Muscle of leg (tissue), 11 donors: ENCODE data around the gene SBNO2. TPM values are rescaled to one million over a fixed set of nuclear protein-coding genes. Genes with fewer than 3 reads are reported as not detected.

Experiments used
- DNase-seq: peaks from one replicate; pipeline ENCODE4 v3.0.0; 2013
- H3K27ac ChIP-seq: one replicate; pipeline ENCODE4 v1.5.1; 2013; ENCODE audit warnings: mild to moderate bottlenecking, low read length, control low read depth
- H3K27me3 ChIP-seq: one replicate; pipeline ENCODE4 v1.6.1; 2013; ENCODE audit warnings: low read length; ENCODE audit not compliant: control insufficient read depth, insufficient read depth
- H3K36me3 ChIP-seq: one replicate; pipeline ENCODE4 v1.6.1; 2013; ENCODE audit warnings: low read length; ENCODE audit not compliant: control insufficient read depth, insufficient read depth
- H3K4me1 ChIP-seq: one replicate; pipeline ENCODE4 v1.6.1; 2013; ENCODE audit warnings: low read length; ENCODE audit not compliant: control insufficient read depth, insufficient read depth
- H3K4me3 ChIP-seq: one replicate; pipeline ENCODE4 v1.5.1; 2013; ENCODE audit warnings: low read length, control low read depth
- H3K9me3 ChIP-seq: replicated peaks from 2 replicates; pipeline ENCODE4 v1.6.1; 2013; ENCODE audit warnings: low read depth, low read length; ENCODE audit not compliant: control insufficient read depth
- WGBS: methylation state at CpG from one replicate; pipeline ENCODE4 v1.1.5; 2013; ENCODE audit warnings: missing lambda C conversion rate; ENCODE audit not compliant: insufficient coverage; 5-methylcytosine and 5-hydroxymethylcytosine counted together
- polyA plus RNA-seq, 8 donors: library from polyadenylated mRNA; unstranded; fragments of 120-200 nt; gene quantifications; one replicate each; pipeline versions ENCODE4 v1.2.1 to v1.2.3, GENCODE V29; 2013; ENCODE audit warnings: inconsistent platforms in 1 of 8, low replicate concordance in 1 of 8; ENCODE audit not compliant: insufficient read length in 8 of 8, insufficient read depth in 1 of 8
- total RNA-seq: library from RNA; stranded (reverse); fragments of 120-200 nt; gene quantifications from one replicate; pipeline ENCODE4 v1.2.4, GENCODE V29; 2013

Gene SBNO2
- total and polyA plus RNA-seq, 9 donors, result 7.4 to 16.7 (median 12.2) TPM

DNA sequence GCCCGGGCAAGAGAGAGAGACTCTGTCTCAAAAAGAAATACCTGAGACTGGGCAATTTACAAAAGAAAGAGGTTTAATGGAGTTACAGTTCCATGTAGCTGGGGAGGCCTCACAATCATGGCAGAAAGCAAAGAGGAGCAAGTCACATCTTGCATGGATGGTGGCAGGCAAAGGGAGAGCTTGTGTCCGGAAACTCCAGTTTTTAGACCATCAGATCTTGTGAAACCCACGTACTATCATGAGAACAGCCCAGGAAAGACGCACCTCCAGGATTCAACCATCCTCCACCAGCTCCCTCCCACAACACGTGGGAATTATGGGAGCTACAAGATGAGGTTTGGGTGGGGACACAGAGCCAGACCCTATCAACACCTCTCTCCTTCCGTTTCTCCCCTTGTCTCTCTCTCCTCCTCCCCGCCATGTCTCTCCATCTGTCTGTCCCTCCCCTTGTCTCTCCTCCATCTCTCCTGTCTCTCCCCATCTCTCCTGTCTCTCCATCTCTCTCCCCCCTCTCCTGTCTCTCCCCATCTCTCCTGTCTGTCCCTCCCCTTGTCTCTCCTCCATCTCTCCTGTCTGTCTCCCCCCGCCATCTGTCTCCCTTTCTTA is 88.9 kb downstream of the SBNO2 start:
- peaks cover 32% of the 10 kb centered on the region for H3K36me3 ChIP-seq
- H3K4me1 ChIP-seq, result peaks cover 62% of the 10 kb centered on the region

DNA sequence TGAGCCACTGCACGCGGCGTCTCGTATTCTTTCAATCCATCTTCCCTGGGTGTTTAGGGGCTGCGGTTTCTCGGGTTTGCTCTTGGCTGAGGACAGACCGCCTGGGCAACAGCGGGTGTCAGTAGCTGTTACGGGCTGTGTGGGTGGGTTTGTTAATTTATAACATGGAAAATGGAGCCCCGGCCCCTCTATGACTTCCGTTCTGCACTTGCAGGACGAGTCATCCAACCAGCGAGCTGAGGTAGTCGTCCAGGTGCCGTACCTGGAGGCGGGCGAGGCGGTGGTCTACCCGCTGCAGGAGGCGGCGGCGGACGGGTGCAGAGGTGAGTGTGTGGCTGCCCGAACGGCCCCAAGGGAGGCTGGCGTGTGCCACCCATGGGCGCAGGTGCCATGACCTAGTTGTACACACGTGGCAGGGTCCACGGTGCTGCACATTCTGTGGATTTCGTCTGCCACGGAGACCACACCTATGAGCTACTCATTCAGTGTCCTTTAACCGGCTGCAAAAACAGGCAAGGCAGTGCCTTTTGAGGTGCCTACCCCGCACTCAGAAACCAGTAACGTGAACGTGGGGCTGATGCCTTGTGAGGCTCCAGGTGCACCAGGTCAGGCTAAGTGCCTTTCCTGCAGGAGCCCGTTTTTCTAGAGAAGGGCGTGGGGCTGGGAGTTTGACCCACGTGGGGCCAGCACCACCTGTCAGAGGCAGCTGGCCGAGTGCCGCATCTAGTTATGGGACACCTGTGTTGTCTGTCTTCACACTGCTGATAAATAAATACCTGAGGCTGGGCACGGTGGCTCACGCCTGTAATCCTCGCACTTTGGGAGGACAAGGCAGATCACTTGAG is 89.8 kb downstream of the SBNO2 start:
- H3K27me3 ChIP-seq, result no peaks in the 10 kb centered on the region
- WGBS, result 84% methylated on average over 33 of the region's 43 CpGs
- no peak overlapping the region for H3K4me3 ChIP-seq
- H3K27ac ChIP-seq, result no peak overlapping the region
- peaks cover 62% of the 10 kb centered on the region for H3K4me1 ChIP-seq
- H3K9me3 ChIP-seq, result no peaks in the 10 kb centered on the region
- H3K36me3 ChIP-seq, result peaks cover 26% of the 10 kb centered on the region
- DNase-seq, result no peak

More for the DNA sequence above, 88.9 kb downstream of the SBNO2 start:
- Histone ChIP-seq H3K27me3 (no peaks in the 10 kb centered on the region), H3K9me3 (no peaks in the 10 kb centered on the region), H3K4me3 (no peak overlapping the region), H3K27ac (no peak overlapping the region)
- 61% methylated on average over 4 of the region's 8 CpGs for WGBS
- DNase-seq, result no peak

DNA sequence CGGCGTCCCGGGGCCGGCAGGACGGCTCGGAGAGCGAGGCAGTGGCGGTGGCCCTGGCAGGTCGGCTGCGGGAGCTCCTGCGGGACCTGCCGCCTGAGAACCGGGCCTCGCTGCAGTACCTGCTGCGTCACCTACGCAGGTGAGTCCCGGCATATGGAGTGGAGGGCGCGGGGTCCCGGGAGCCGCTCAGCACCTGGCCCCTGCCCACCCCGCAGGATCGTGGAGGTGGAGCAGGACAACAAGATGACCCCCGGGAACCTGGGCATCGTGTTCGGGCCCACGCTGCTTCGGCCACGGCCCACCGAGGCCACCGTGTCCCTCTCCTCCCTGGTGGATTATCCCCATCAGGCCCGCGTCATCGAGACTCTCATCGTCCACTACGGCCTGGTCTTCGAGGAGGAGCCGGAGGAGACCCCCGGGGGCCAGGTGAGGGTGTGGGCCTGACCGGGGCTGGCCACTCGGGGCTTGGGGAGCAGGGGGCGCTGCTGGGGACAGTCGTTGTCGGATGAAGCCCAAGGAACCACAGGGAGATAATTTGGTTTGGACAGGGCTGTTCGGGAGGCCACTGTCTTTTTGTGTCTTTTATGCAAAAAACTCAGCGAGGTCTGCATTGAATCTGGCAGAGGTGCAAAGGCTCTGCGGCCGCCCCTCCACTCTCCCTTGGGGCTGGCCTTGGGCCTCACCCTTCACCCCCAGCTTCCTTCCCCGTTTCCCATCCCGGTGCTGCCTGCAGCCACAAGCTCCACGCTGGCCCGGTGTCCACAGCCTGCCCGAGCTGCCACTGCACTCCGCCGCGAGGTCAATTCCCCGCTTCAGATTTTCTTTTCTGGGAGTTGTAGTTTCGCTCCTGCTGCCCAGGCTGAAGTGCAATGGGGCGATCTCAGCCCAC is 90.9 kb downstream of the SBNO2 start:
- 82% methylated on average over 49 of the region's 59 CpGs for WGBS
- Histone ChIP-seq H3K4me3 (no peak overlapping the region), H3K36me3 (peaks cover 16% of the 10 kb centered on the region), H3K27me3 (no peaks in the 10 kb centered on the region), H3K9me3 (no peaks in the 10 kb centered on the region), H3K4me1 (peaks cover 55% of the 10 kb centered on the region), H3K27ac (no peak overlapping the region)
- DNase-seq, result no peak

DNA sequence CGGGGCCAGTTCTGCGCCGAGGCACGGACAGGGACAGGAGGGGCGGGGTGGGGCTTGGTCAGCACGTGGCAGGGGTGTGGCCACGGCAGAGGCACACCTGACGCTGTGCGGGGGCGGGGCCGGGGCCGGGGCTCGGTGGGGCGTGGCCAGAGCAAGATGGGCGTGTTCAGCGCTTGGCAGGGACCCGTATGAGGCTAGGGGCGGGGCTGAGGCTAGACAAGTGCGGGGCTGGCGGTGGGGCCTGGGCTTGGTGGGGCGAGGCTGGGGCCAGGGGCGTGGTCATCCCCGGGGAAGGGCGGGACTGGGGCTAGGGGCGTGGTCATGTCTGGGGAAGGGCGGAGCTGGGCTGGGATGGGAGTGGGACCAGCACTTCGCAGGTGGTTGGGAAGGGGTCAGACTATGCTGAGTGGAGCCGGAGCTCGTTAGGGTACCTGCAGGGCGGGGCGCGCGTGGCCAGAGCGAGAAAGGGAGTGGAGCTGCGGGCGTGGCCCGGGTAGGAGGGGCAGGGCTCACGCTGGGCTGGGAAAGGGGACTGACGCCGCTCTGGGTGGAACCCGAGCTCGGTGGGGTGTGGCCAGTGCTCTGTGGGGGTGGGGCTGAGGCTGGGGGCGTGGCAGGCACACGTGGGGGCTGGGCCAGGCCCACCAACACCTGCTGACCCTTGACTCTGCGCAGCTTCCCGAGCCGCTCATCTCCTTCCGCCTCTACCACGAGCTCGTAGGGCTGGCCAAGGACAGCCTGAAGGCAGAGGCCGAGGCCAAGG is 91.7 kb downstream of the SBNO2 start:
- 16% methylated on average over 50 of the region's 51 CpGs for WGBS
- Histone ChIP-seq H3K36me3 (peaks cover 10% of the 10 kb centered on the region), H3K27ac (no peak overlapping the region), H3K27me3 (no peaks in the 10 kb centered on the region), H3K4me1 (peaks cover 47% of the 10 kb centered on the region), H3K9me3 (no peaks in the 10 kb centered on the region), H3K4me3 (peak overlapping the region; percentile 2)
- no peak for DNase-seq

DNA sequence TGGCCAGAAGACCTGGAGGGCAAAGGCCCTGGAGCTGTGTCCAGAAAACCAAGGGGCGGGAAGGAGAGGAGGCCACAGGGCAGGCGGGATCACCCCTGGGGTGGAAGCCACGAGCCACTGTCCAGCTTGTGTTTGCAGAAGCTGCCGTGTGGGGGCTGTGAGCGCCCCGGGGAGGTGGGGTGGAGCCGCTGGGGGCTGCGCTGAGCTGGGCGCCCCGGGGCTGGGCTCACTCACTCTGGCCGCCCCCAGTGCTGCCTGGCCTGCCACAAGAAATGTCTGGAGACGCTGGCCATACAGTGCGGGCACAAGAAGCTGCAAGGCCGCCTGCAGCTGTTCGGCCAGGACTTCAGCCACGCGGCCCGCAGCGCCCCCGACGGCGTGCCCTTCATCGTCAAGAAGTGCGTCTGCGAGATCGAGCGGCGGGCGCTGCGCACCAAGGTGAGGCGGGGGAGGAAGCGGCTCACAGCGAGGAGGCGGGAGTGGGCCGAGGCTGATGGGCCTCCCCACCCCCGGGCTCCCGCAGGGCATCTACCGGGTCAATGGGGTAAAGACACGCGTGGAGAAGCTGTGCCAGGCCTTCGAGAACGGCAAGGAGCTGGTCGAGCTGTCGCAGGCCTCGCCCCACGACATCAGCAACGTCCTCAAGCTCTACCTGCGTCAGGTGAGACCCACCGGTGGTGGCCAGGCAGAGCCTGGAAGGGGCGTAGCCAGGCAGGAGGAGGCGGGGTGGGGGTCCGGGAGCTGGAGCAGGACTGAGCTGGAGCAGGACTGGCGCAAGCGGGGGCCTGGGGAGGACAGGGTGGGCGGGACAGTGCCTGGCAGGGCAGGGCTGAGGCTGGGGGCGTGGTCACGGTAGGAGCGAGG is 92.5 kb downstream of the SBNO2 start:
- H3K27ac ChIP-seq, result peak overlapping the region; percentile 35
- peaks cover 9% of the 10 kb centered on the region for H3K36me3 ChIP-seq
- H3K4me3 ChIP-seq, result no peak overlapping the region
- H3K9me3 ChIP-seq, result no peaks in the 10 kb centered on the region
- WGBS, result 60% methylated on average over 58 of the region's 58 CpGs
- DNase-seq, result no peak
- H3K27me3 ChIP-seq, result no peaks in the 10 kb centered on the region
- H3K4me1 ChIP-seq, result peaks cover 39% of the 10 kb centered on the region

DNA sequence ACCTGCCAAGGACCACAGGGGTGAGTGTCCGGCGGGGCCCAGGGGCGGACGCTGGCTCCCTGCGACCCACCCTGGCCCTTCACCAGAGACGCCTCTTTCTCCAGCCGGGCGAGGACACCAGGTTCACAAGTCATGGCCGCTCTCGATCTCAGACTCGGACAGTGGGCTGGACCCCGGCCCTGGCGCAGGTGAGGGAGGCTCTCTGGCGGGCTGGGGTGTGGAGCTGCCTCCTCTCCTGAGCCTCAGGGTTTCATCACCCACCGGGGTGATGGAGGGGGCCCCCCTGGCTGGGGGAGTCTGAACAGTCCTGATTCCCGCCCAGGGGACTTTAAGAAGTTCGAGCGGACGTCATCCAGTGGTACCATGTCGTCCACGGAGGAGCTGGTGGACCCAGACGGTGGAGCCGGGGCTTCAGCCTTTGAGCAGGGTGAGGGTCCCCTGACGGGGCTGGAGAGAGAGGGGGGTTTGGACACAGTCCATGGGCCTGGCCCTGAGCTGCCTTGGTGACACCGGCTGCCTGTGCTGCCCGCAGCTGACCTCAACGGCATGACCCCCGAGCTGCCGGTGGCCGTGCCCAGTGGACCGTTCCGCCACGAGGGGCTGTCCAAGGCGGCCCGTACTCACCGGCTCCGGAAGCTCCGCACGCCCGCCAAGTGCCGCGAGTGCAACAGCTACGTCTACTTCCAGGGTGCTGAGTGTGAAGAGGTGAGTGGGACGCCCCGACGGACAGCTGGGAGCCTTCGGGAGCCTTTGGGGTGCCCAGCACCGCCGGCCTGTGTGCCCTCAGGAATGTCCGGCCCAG is 93.5 kb downstream of the SBNO2 start:
- H3K4me1 ChIP-seq, result peaks cover 33% of the 10 kb centered on the region
- no peaks in the 10 kb centered on the region for H3K27me3 ChIP-seq
- H3K4me3 ChIP-seq, result no peak overlapping the region
- WGBS, result 92% methylated on average over 42 of the region's 50 CpGs
- no peak for DNase-seq
- H3K36me3 ChIP-seq, result peaks cover under 1% of the 10 kb centered on the region
- no peak overlapping the region for H3K27ac ChIP-seq
- H3K9me3 ChIP-seq, result no peaks in the 10 kb centered on the region

DNA sequence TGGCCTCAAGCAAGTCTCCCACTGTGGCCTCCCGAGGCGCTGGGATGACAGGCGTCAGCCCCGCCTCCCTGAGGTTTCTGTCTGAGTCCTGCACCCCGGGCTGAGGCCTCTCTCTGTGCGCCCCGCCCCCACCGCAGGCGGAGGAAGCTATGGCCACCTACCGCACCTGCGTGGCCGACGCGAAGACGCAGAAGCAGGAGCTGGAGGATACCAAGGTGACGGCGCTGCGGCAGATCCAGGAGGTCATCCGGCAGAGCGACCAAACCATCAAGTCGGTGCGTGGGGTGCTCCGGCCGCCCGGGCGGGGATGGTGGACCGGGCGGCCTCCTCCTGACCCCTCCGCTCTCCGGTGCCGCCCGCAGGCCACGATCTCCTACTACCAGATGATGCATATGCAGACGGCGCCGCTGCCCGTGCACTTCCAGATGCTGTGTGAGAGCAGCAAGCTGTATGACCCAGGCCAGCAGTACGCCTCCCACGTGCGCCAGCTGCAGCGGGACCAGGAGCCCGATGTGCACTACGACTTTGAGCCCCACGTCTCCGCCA is 94.4 kb downstream of the SBNO2 start:
- Histone ChIP-seq H3K4me1 (peaks cover 32% of the 10 kb centered on the region), H3K9me3 (no peaks in the 10 kb centered on the region), H3K4me3 (no peak overlapping the region), H3K27me3 (no peaks in the 10 kb centered on the region), H3K27ac (no peak overlapping the region), H3K36me3 (no peaks in the 10 kb centered on the region)
- 89% methylated on average over 41 of the region's 45 CpGs for WGBS
- no peak for DNase-seq

DNA sequence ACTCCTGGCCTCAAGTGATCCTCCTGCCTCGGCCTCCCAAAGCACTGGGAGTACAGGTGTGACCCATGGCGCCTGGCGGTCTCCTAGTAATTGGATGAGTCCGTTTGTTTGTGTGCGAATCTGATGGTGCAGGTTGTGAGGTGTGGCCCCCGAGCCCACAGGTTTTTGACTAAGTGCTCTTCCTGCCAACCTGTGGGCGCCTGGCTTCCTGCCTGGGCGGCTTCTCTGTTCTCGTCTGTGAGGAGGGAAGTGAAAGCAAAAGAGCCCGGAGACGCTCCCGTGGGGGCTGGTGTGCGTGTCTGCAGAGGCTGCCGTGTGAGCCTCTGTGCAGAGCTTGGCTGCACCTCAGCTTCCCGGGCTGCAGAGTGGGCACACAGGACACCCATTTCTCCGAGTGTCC is 97.1 kb downstream of the SBNO2 start:
- 62% methylated on average over 12 of the region's 16 CpGs for whole genome bisulfite sequencing
- Histone ChIP-seq H3K4me3 (no peak overlapping the region), H3K36me3 (no peaks in the 10 kb centered on the region), H3K9me3 (no peaks in the 10 kb centered on the region), H3K27ac (no peak overlapping the region), H3K4me1 (peaks cover 14% of the 10 kb centered on the region), H3K27me3 (peaks cover 16% of the 10 kb centered on the region)
- peak; percentile 65 for DNase-seq
